Prostate gland (tissue), 2 donors: ENCODE data around the gene KDELR1.

Experiments
- POLR2A ChIP-seq: fragments of 450-650 bp; IDR thresholded peaks from one replicate; pipeline ENCODE4 v1.6.1; 2016; ENCODE audit warnings: antibody characterized with exemption, mild to moderate bottlenecking
- POLR2AphosphoS5 ChIP-seq: sonication (generic); formaldehyde crosslinking; IDR thresholded peaks from one replicate; pipeline ENCODE4 v1.6.1; 2017; ENCODE audit warnings: antibody characterized with exemption
- TF ChIP-seq, protein P1 (sequence below), 4 experiments: fragments of 200-600 bp in 2 of 4; fragments of 450-650 bp in 2 of 4; sonication (generic) in 2 of 4; IDR thresholded peaks; 1 replicate in 3 of 4; 2 replicates in 1 of 4; pipeline ENCODE4 v1.5.1; 2016 to 2019; ENCODE audit warnings: antibody characterized with exemption in 4 of 4, mild to moderate bottlenecking in 2 of 4, moderate library complexity in 2 of 4

DNA sequence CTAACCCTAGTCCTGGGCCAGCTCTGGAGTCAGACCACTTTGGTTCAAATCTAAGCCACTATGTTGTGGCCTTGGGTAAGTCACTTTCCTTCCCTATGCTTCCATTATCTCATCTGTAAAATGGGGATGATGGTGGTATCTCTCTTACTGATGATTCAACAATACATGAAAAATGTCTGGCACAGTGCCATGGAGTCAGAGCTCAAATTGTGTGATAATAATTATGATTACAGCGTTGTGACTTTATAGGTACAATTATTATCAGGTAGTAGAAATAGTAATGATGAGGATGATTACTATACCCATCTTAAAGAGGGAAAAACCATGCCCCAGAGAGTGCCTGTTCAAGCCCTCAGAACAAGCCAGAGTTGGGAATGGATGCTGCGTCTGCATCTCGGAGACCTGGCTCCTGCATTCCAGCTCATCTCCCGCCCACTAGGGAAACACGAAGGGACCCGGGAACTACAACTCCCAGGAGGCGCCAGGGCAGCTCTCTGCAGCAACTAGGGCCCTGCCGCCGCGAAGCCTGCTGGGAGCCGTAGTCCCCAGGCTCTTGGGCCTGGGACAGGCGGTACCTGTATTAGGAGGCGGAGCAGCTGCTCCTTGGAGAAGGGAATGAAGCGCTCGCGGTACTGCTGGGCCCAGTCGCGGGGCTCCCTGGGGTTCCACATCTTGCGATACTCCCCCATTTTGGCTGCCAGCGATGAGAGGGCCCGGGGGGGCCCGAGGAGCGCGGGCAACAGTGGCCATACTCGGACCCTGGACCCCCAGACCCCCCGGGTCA, 28.4 kb downstream of the KDELR1 start:
- peak; percentile 95 for TF ChIP-seq POLR2AphosphoS5
- TF ChIP-seq POLR2A = peak; percentile 42
- TF ChIP-seq, protein P1, sequence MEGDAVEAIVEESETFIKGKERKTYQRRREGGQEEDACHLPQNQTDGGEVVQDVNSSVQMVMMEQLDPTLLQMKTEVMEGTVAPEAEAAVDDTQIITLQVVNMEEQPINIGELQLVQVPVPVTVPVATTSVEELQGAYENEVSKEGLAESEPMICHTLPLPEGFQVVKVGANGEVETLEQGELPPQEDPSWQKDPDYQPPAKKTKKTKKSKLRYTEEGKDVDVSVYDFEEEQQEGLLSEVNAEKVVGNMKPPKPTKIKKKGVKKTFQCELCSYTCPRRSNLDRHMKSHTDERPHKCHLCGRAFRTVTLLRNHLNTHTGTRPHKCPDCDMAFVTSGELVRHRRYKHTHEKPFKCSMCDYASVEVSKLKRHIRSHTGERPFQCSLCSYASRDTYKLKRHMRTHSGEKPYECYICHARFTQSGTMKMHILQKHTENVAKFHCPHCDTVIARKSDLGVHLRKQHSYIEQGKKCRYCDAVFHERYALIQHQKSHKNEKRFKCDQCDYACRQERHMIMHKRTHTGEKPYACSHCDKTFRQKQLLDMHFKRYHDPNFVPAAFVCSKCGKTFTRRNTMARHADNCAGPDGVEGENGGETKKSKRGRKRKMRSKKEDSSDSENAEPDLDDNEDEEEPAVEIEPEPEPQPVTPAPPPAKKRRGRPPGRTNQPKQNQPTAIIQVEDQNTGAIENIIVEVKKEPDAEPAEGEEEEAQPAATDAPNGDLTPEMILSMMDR (IDR thresholded peaks at IDR 0.05) = peak in 2 of 4 experiments; percentile 39 to 54
